SK-N-MC (cell line): ENCODE measurements around the gene CAPG.
"Not testable (repeated sequence)": the region's sequence is repeated elsewhere in the genome, so short reads cannot be mapped to it uniquely, and the experiment has no call there.

Source experiments
- DNase-seq: peaks from one replicate; pipeline ENCODE4 v3.0.0-alpha.2; 2011; ENCODE audit warnings: low read depth, low spot score
- H3K27ac ChIP-seq: fragments of 200-600 bp; sonication (generic); 2 replicates; pipeline ENCODE4 v1.5.1; 2016; ENCODE audit warnings: mixed run types
- H3K36me3 ChIP-seq: fragments of 200-600 bp; sonication (generic); 2 replicates; pipeline ENCODE4 v1.6.1; 2017; ENCODE audit warnings: antibody characterized with exemption, low read length, mixed read lengths; ENCODE audit not compliant: insufficient read depth
- H3K4me3 ChIP-seq: fragments of 200-600 bp; sonication (generic); 2 replicates; pipeline ENCODE4 v1.5.1; 2016
- H3K9ac ChIP-seq: fragments of 200-600 bp; sonication (generic); 2 replicates; pipeline ENCODE4 v1.8.0; 2017; ENCODE audit warnings: mixed run types, mixed read lengths; ENCODE audit not compliant: insufficient read length
- H3K9me3 ChIP-seq: fragments of 200-600 bp; sonication (generic); 2 replicates; pipeline ENCODE4 v1.6.1; 2017; ENCODE audit warnings: low read depth, mild to moderate bottlenecking, antibody characterized with exemption, low read length, moderate library complexity, mixed read lengths
- EZH2 ChIP-seq: fragments of 200-600 bp; sonication (generic); IDR thresholded peaks from one replicate; pipeline ENCODE4 v1.6.1; 2017; ENCODE audit warnings: antibody characterized with exemption
- FOXP2 ChIP-seq: optimal IDR thresholded peaks from 2 replicates; pipeline ENCODE3; 2011; ENCODE audit warnings: mild to moderate bottlenecking, moderate library complexity; ENCODE audit not compliant: insufficient read depth; ENCODE audit errors: extremely low read length, control extremely low read depth
- POLR2AphosphoS5 ChIP-seq: IDR thresholded peaks from 2 replicates; pipeline ENCODE4 v1.6.1; 2012; ENCODE audit warnings: mild to moderate bottlenecking, low read depth, low read length, borderline replicate concordance

CAPG gene

GRCh38 chr2:85385746-85386145, 24.4 kb downstream of the CAPG start:
- Histone ChIP-seq H3K4me3 (no peak overlapping the region), H3K9me3 (no peaks in the 10 kb centered on the region), H3K9ac (no peak overlapping the region), H3K27ac (no peak overlapping the region), H3K36me3 (peaks cover 8% of the 10 kb centered on the region; the same call in 1 of the 2 replicates)
- DNase-seq, result no peak
- TF ChIP-seq FOXP2 (no peak), EZH2 (no peak), POLR2AphosphoS5 (no peak)

GRCh38 chr2:85383850-85384249, 26.3 kb downstream of the CAPG start:
- Histone ChIP-seq H3K4me3 (no peak overlapping the region), H3K36me3 (peaks cover 23% of the 10 kb centered on the region; the same call in 1 of the 2 replicates), H3K9ac (no peak overlapping the region), H3K9me3 (no peaks in the 10 kb centered on the region), H3K27ac (no peak overlapping the region)
- TF ChIP-seq EZH2 (no peak), POLR2AphosphoS5 (no peak), FOXP2 (no peak)
- DNase-seq, result no peak

GRCh38 chr2:85383151-85383550, 27.0 kb downstream of the CAPG start:
- H3K4me3 ChIP-seq, H3K27ac ChIP-seq, H3K9me3 ChIP-seq, H3K9ac ChIP-seq, DNase-seq: not testable (repeated sequence)
- peaks cover 23% of the 10 kb centered on the region; the same call in 1 of the 2 replicates for H3K36me3 ChIP-seq

GRCh38 chr2:85380048-85380447, 30.1 kb downstream of the CAPG start:
- no peak overlapping the region for H3K9ac ChIP-seq
- no peak overlapping the region for H3K27ac ChIP-seq
- H3K36me3 ChIP-seq, result peaks cover 25% of the 10 kb centered on the region; the same call in 1 of the 2 replicates
- DNase-seq, result no peak
- no peak for TF ChIP-seq FOXP2
- TF ChIP-seq POLR2AphosphoS5, result no peak
- TF ChIP-seq EZH2, result no peak
- H3K9me3 ChIP-seq, result no peaks in the 10 kb centered on the region
- H3K4me3 ChIP-seq, result no peak overlapping the region

GRCh38 chr2:85378257-85378656, 31.9 kb downstream of the CAPG start:
- TF ChIP-seq POLR2AphosphoS5 (no peak), EZH2 (no peak), FOXP2 (no peak)
- H3K27ac ChIP-seq, result no peak overlapping the region
- no peak for DNase-seq
- no peak overlapping the region for H3K9ac ChIP-seq
- no peaks in the 10 kb centered on the region for H3K9me3 ChIP-seq
- peaks cover 25% of the 10 kb centered on the region; the same call in 1 of the 2 replicates for H3K36me3 ChIP-seq
- H3K4me3 ChIP-seq, result no peak overlapping the region

GRCh38 chr2:85377083-85377482, 33.1 kb downstream of the CAPG start:
- Histone ChIP-seq H3K9ac (no peak overlapping the region), H3K9me3 (no peaks in the 10 kb centered on the region), H3K27ac (no peak overlapping the region), H3K4me3 (no peak overlapping the region), H3K36me3 (peaks cover 25% of the 10 kb centered on the region; the same call in 1 of the 2 replicates)
- TF ChIP-seq FOXP2, result no peak
- TF ChIP-seq EZH2, result no peak
- TF ChIP-seq POLR2AphosphoS5, result no peak
- DNase-seq, result no peak

- DNase-seq, result no peak
- Histone ChIP-seq H3K4me3 (no peak overlapping the region), H3K9me3 (no peaks in the 10 kb centered on the region), H3K27ac (no peak overlapping the region), H3K36me3 (peaks cover 25% of the 10 kb centered on the region; the same call in 1 of the 2 replicates), H3K9ac (no peak overlapping the region)
- no peak for TF ChIP-seq EZH2
- TF ChIP-seq POLR2AphosphoS5, result no peak
- no peak for TF ChIP-seq FOXP2
These were observed 33.7 kb downstream of the CAPG start for GRCh38 chr2:85376291-85377065.

- no peak for TF ChIP-seq EZH2
- no peak for TF ChIP-seq POLR2AphosphoS5
- no peak for TF ChIP-seq FOXP2
- DNase-seq, result no peak
- Histone ChIP-seq H3K9ac (no peak overlapping the region), H3K4me3 (no peak overlapping the region), H3K9me3 (no peaks in the 10 kb centered on the region), H3K27ac (no peak overlapping the region), H3K36me3 (no peaks in the 10 kb centered on the region)
These were observed 39.1 kb downstream of the CAPG start for GRCh38 chr2:85371045-85371444.

- no peak for TF ChIP-seq FOXP2
- TF ChIP-seq POLR2AphosphoS5, result no peak
- TF ChIP-seq EZH2, result no peak
- H3K36me3 ChIP-seq, result no peaks in the 10 kb centered on the region
- no peaks in the 10 kb centered on the region for H3K9me3 ChIP-seq
- DNase-seq, result no peak
- no peak overlapping the region for H3K4me3 ChIP-seq
- no peak overlapping the region for H3K27ac ChIP-seq
- no peak overlapping the region for H3K9ac ChIP-seq
These were observed 40.7 kb downstream of the CAPG start for GRCh38 chr2:85369500-85369899.
